K562 (cell line): ENCODE measurements around the gene FBXO44. TPM values are rescaled to one million over a fixed set of nuclear protein-coding genes. Genes with fewer than 3 reads are reported as not detected.

ENCODE experiments used
- ATAC-seq: fragments of 200-7000 bp; cut with Tn5 transposase; 3 replicates; pipeline ENCODE4 v1.9.1; 2020; ENCODE audit warnings: moderate library complexity
- BruUV-seq: library from RNA; stranded (reverse); fragments of 400-500 nt; replicated peaks from 2 replicates; lab custom pipeline; 2021; lab: Mats Ljungman, UMichigan
- CTCF ChIA-PET: fragments of 300-600 bp; formaldehyde crosslinking; extraction: SDS; loops from one replicate; lab custom pipeline; 2021; ENCODE audit warnings: low intra/inter-chr PET ratio; lab: Yijun Ruan, JAX
- POLR2A ChIA-PET: fragments of 300-600, 350-650 bp; sonication (Branson Sonifier 250); formaldehyde crosslinking; extraction: SDS; loops from one replicate; lab custom pipeline; 2021; ENCODE audit warnings: antibody characterized with exemption, inconsistent platforms; lab: Yijun Ruan, JAX
- DNase-seq, 4 experiments: peaks; one replicate each; pipeline versions ENCODE4 v3.0.0 to v3.0.0-alpha.2; 2011 to 2018; ENCODE audit warnings: low spot score in 3 of 4, mixed read lengths in 3 of 4; ENCODE audit errors: extremely low read depth in 1 of 4
- FAIRE-seq: peaks from 2 replicates; lab custom pipeline; 2011; peaks lifted over from hg19 to GRCh38; lab: Jason Lieb, UNC
- H2AFZ ChIP-seq: 2 replicates; pipeline ENCODE4 v1.6.0; 2011; ENCODE audit warnings: low read depth, low read length, control low read depth, inconsistent platforms
- H3K27ac ChIP-seq: fragments of 200-600 bp; 3 replicates; pipeline ENCODE4 v1.8.0; 2011; ENCODE audit warnings: low read depth, mild to moderate bottlenecking, control low read depth, inconsistent platforms, low read length, moderate library complexity, mixed read lengths; ENCODE audit errors: extremely low read depth
- H3K27me3 ChIP-seq, 2 experiments: fragments of 300-600 bp in 1 of 2; 2 replicates in 1 of 2; 3 replicates in 1 of 2; pipeline versions ENCODE4 v1.6.0 to v1.8.0; 2011; ENCODE audit warnings: inconsistent platforms in 2 of 2, low read length in 2 of 2, mild to moderate bottlenecking in 1 of 2, mixed read lengths in 1 of 2, moderate library complexity in 1 of 2; ENCODE audit not compliant: control insufficient read depth in 2 of 2, insufficient read depth in 2 of 2
- H3K36me3 ChIP-seq: fragments of 300-600 bp; 3 replicates; pipeline ENCODE4 v1.8.0; 2011; ENCODE audit warnings: mild to moderate bottlenecking, low read length, inconsistent platforms; ENCODE audit not compliant: control insufficient read depth, insufficient read depth
- H3K4me1 ChIP-seq, 2 experiments: fragments of 200-600 bp in 1 of 2; replicated peaks in 1 of 2; 2 replicates in 1 of 2; 3 replicates in 1 of 2; pipeline versions ENCODE4 v1.5.1 to v1.8.0; 2011; ENCODE audit warnings: inconsistent platforms in 2 of 2, low read length in 2 of 2, mild to moderate bottlenecking in 1 of 2, mixed read lengths in 1 of 2, moderate library complexity in 1 of 2; ENCODE audit not compliant: control insufficient read depth in 2 of 2, insufficient read depth in 2 of 2
- H3K4me2 ChIP-seq: 2 replicates; pipeline ENCODE4 v1.6.1; 2011; ENCODE audit warnings: low read length, control low read depth, inconsistent platforms, mixed read lengths; ENCODE audit not compliant: insufficient read depth
- H3K4me3 ChIP-seq: fragments of 200-600 bp; sonication (generic), shearing (Covaris generic); 2 replicates; pipeline ENCODE4 v1.5.1; 2016; ENCODE audit warnings: control low read depth, inconsistent platforms
- H3K79me2 ChIP-seq: fragments of 200-600 bp; 3 replicates; pipeline ENCODE4 v1.8.0; 2011; ENCODE audit warnings: low read length, inconsistent platforms; ENCODE audit not compliant: control insufficient read depth, insufficient read depth
- H3K9ac ChIP-seq, 2 experiments: 2 replicates each; pipeline versions ENCODE4 v1.6.0 to v1.6.1; 2011; ENCODE audit warnings: low read depth in 2 of 2, low read length in 2 of 2, control low read depth in 1 of 2, inconsistent platforms in 1 of 2, mild to moderate bottlenecking in 1 of 2, mixed read lengths in 1 of 2; ENCODE audit not compliant: insufficient read depth in 1 of 2
- H3K9me1 ChIP-seq: one replicate; pipeline ENCODE4 v1.6.0; 2011; ENCODE audit warnings: inconsistent platforms, mild to moderate bottlenecking, low read length, moderate library complexity; ENCODE audit not compliant: control insufficient read depth, insufficient read depth
- H3K9me3 ChIP-seq: replicated peaks from 2 replicates; pipeline ENCODE4 v1.5.1; 2011; ENCODE audit warnings: low read depth, low read length, inconsistent platforms; ENCODE audit not compliant: control insufficient read depth, insufficient read depth
- H4K20me1 ChIP-seq: replicated peaks from 2 replicates; pipeline ENCODE4 v1.6.1; 2011; ENCODE audit warnings: low read length, inconsistent platforms, mixed read lengths; ENCODE audit not compliant: control insufficient read depth, insufficient read depth
- BRCA1 ChIP-seq, 2 experiments: fragments of 450-650 bp in 1 of 2; sonication (generic) in 1 of 2; formaldehyde crosslinking in 1 of 2; IDR thresholded peaks; 2 replicates each; pipeline versions ENCODE4 v1.5.0 to v1.6.1; 2017 to 2020; ENCODE audit warnings: mild to moderate bottlenecking in 1 of 2, missing genetic modification reagents in 1 of 2
- CCNT2 ChIP-seq: IDR thresholded peaks from 2 replicates; pipeline ENCODE4 v1.6.1; 2011; ENCODE audit warnings: borderline replicate concordance, low read depth, mild to moderate bottlenecking, moderate library complexity, mixed read lengths, low read length; ENCODE audit not compliant: insufficient read length; ENCODE audit errors: extremely low read depth
- GATAD2A ChIP-seq: fragments of 450-650 bp; IDR thresholded peaks from 2 replicates; pipeline ENCODE4 v1.6.1; 2017
- ZHX1 ChIP-seq: fragments of 150-350 bp; conservative IDR thresholded peaks from 2 replicates; pipeline ENCODE4 v1.6.1; 2014; ENCODE audit warnings: low read length
- ZNF695 ChIP-seq: fragments of 450-650 bp; formaldehyde crosslinking; IDR thresholded peaks from 2 replicates; pipeline ENCODE4 v1.4.0; 2020; ENCODE audit warnings: mild to moderate bottlenecking, moderate library complexity
- ZNF699 ChIP-seq: fragments of 250-450 bp; sonication (Bioruptor Pico); IDR thresholded peaks from 2 replicates; pipeline ENCODE4 v1.8.0; 2021; ENCODE audit warnings: mild to moderate bottlenecking, moderate library complexity; ENCODE audit not compliant: insufficient replicate concordance
- WGBS: fragments of 100-300 bp; shearing (Covaris generic); methylation state at CpG from one replicate; pipeline ENCODE4 v1.1.6; 2016; ENCODE audit warnings: low coverage, mixed read lengths; ENCODE audit not compliant: insufficient coverage; ENCODE audit errors: missing lambda C conversion rate; 5-methylcytosine and 5-hydroxymethylcytosine counted together
- in situ Hi-C: fragments of 300-500 bp; cut with MboI; formaldehyde crosslinking; loops from 4 replicates; pipeline ENCODE4 v1.15.0; 2018; ENCODE audit warnings: inconsistent platforms, mixed read lengths
- intact Hi-C: fragments of 100-400 bp; cut with micrococcal nuclease; formaldehyde crosslinking; loops from 2 replicates; pipeline ENCODE4 v1.14.2; 2022
- polyA plus RNA-seq, 8 experiments: library from polyadenylated mRNA; depleted of rRNA in 4 of 8; stranded (reverse) in 5 of 8; unstranded in 3 of 8; fragments of >200 nt; fragmentation: Nextera tagmentation in 2 of 8; fragmentation: Illumina TruSeq in 1 of 8; extraction: Ambion mirVana in 2 of 8; extraction: Trizol in 1 of 8; gene quantifications; 2 replicates each; pipeline versions ENCODE4 v1.2.1 to v1.2.3, GENCODE V29; 2011 to 2014; ENCODE audit warnings: inconsistent platforms in 1 of 8, missing spikeins in 1 of 8
- total RNA-seq, 7 experiments: library from RNA; depleted of rRNA in 6 of 7; stranded (reverse); fragments of >200 nt in 6 of 7; fragmentation: Illumina TruSeq in 2 of 7; extraction: Trizol in 2 of 7; gene quantifications; 2 replicates each; pipeline versions ENCODE4 v1.2.1 to v1.2.3, GENCODE V29; 2011 to 2021; ENCODE audit warnings: low replicate concordance in 1 of 7
- TF ChIP-seq, protein P1 (sequence below): sonication (generic); formaldehyde crosslinking; IDR thresholded peaks from 2 replicates; pipeline ENCODE4 v1.8.1; 2023; ENCODE audit warnings: mild to moderate bottlenecking, missing genetic modification reagents

The FBXO44 gene
- total and polyA plus RNA-seq, 9 of the 15 experiments (the other 6 are each of a cell fraction or from before 2014, with no cell fraction given): 0.69 to 20.9 (median 6.7) TPM

GRCh38 chr1:11658542-11658941 is 3.9 kb downstream of the FBXO44 start:
- H3K79me2 ChIP-seq: no peaks in the 10 kb centered on the region

More at GRCh38 chr1:11658542-11658941, 3.9 kb downstream of the FBXO44 start:
- no peak overlapping the region for H3K27ac ChIP-seq
- no peak overlapping the region for H3K4me3 ChIP-seq
- H3K36me3 ChIP-seq: peaks cover 21% of the 10 kb centered on the region; the same call in 2 of the 3 replicates
- no peaks in the 10 kb centered on the region; the same call in 1 of the 2 replicates for H3K9me3 ChIP-seq
- ATAC-seq (no peak), DNase-seq (no peak), FAIRE-seq (no peak)
- in situ Hi-C loops (loop anchor here (5.0 kb wide), 1 partner anchor 59 kb away; no protein-coding TSS in a partner anchor), intact Hi-C loops (no loop called here)
- H3K4me1 ChIP-seq: peaks cover 7 to 41% of the 10 kb centered on the region in 2 experiments; a peak in 4 of 5 replicates
- CTCF ChIA-PET: no interaction called here
- POLR2A ChIA-PET: interaction anchor here (0.5 to 0.9 kb wide), 3 partner anchors 118 to 979 kb away, joined by 3 read pairs; no protein-coding TSS in a partner anchor
- no peaks in the 10 kb centered on the region for H4K20me1 ChIP-seq
- no TSS peak for BruUV-seq
- H2AFZ ChIP-seq: no peak overlapping the region
- no peak overlapping the region for H3K4me2 ChIP-seq
- 72% methylated on average over 16 of the region's 23 CpGs for WGBS
- H3K27me3 ChIP-seq: no peaks in the 10 kb centered on the region
- H3K9ac ChIP-seq: peak overlapping the region in 1 of 2 experiments; percentile 13; a peak in 1 of 4 replicates
- H3K9me1 ChIP-seq: no peaks in the 10 kb centered on the region
- TF ChIP-seq ZNF695 (CRISPR knock-in tag) (no peak), ZNF699 (no peak), CCNT2 (no peak), BRCA1 (IDR thresholded peaks at IDR 0.05) (no peak), BRCA1 (CRISPR knock-in tag; IDR thresholded peaks at IDR 0.05) (no peak), ZHX1 (no peak), GATAD2A (no peak)
- TF ChIP-seq, protein P1, sequence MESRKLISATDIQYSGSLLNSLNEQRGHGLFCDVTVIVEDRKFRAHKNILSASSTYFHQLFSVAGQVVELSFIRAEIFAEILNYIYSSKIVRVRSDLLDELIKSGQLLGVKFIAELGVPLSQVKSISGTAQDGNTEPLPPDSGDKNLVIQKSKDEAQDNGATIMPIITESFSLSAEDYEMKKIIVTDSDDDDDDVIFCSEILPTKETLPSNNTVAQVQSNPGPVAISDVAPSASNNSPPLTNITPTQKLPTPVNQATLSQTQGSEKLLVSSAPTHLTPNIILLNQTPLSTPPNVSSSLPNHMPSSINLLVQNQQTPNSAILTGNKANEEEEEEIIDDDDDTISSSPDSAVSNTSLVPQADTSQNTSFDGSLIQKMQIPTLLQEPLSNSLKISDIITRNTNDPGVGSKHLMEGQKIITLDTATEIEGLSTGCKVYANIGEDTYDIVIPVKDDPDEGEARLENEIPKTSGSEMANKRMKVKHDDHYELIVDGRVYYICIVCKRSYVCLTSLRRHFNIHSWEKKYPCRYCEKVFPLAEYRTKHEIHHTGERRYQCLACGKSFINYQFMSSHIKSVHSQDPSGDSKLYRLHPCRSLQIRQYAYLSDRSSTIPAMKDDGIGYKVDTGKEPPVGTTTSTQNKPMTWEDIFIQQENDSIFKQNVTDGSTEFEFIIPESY (CRISPR knock-in tag): peak; percentile 45; the same call in 1 of the 2 replicates
